ENCODE results near the gene MISP.
A peak's percentile ranks its signal among the peaks of the same experiment; 100 is the strongest.
"Not testable (repeated sequence)": the region's sequence is repeated elsewhere in the genome, so short reads cannot be mapped to it uniquely, and the experiment has no call there.

The MISP gene

DNA sequence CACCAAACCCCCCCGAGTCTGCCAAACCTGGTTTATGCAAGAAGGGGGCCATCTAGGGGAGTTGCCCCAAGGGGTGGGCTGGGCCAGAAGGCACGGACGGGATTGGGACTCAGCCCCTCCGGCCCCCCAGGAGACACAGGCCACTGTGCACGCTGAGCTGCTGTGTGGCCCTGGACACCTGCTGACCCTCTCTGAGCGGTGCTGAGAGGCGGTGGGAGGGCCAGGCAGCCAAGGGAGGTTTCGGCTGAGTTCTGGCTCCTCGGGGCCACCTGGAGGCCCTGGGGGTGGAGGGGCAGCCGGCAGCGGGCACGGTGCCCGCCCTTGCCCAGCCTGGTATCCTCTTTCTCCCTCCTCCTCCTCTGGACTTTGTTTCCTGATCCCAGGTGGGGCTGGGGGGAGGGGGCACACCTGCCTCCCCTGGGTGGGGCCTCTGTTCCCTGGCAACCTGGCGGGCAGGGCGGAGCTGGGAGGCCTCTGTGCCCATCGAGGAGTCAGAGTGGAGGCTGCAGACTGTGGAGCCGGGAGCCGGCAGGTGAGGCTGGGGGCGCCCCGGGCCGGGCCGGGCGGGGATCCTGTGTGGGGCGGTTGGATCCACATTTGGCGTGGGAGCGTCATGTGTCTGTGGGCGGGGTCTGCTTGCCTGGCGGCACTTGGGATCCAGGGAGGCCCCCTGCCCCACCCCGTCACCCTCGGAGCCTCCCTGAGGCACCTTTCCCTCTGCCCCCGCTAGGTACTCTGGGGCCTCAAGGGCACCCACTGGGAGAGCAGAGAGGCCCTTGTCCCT, at the start of gene MISP:
Gene MISP, plus strand, starts transcription at position 473 of the 784 bp plus-strand sequence. CDS start 5,835 bp downstream, outside the sequence.
- no peak for DNase-seq

DNA sequence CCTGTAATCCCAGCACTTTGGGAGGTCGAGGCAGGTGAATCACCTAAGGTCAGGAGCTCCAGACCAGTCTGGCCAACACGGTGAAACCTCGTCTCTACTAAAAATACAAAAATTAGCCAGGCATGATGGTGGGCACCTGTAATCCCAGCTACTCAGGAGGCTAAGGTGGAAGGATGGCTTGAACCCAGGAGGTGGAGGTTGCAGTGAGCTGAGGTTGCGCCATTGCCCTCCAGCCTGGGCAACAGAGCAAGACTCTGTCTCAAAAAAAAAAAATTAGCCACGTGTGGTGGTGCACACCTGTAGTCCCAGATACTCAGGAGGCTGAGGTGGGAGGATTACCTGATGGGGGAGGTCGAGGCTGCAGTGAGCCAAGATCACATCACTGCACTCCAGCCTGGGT, 48.1 kb upstream of the MISP start:
- not testable (repeated sequence) for DNase-seq

- no peak for DNase-seq
Observed at GRCh38 chr19:703329-703650, 47.6 kb upstream of the MISP start.

GRCh38 chr19:703651-704446, 47.1 kb upstream of the MISP start:
- DNase-seq = peak; percentile 61 to 76

- no peak for DNase-seq
Observed at GRCh38 chr19:704447-704741, 46.5 kb upstream of the MISP start.

DNA sequence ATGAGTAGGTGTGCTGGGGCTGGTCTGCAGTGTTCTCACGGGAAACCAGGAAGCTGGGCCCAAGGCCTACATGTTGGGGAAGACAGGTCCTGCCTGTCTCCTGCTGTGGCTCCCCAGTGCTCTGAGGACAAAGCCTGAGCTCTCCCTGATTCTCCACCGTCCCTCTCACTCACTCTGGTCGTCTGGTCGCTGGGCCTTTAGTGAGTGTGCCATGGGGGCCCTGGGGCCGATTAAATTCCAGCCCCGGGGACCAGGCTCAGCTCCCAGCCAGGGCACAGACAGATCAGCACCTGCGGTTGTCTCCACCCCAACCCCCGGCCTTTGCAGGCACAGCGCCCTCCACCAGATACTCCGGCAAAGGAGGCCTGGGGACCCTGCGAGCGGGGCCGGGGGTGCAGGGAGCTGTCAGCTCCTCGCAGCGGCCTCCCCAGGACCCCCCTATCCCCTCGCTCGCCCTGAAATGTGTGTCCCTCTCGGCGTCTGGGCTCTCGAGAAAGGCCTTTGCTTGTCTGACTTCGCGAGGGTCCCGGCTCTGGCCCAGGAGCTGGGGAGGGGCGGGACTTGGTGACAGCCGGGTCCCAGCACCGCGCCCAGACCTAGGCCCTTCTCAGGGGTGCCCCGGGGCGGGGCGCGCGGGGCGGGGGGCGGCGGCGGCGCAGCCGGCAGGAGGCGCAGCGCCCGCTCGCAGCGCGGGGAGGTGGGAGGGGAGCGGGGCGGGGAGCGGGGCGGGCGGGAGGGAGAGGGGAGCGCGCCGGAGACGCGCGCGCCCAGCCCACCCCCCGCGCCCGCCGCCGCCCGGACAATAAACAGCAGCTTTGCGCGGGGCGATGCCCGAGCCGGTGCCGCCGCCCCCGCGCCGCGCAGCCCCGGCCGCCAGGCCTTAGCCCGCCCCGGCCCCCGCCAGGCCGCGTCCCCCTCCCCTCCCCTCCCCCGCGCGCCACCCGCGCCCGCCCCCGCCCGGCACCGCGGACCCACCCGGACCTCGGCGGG, 42.5 kb upstream of the MISP start, which contains the start of gene PALM:
Gene PALM, plus strand, starts transcription at position 782 of the 990 bp plus-strand sequence. CDS start 212 bp downstream, outside the sequence.
- DNase-seq = no peak

GRCh38 chr19:709196-709964, 41.5 kb upstream of the MISP start:
- no peak for DNase-seq

GRCh38 chr19:709965-710571, 40.8 kb upstream of the MISP start:
- DNase-seq = no peak

- no peak for DNase-seq
Observed at GRCh38 chr19:710767-711166, 40.1 kb upstream of the MISP start.

DNA sequence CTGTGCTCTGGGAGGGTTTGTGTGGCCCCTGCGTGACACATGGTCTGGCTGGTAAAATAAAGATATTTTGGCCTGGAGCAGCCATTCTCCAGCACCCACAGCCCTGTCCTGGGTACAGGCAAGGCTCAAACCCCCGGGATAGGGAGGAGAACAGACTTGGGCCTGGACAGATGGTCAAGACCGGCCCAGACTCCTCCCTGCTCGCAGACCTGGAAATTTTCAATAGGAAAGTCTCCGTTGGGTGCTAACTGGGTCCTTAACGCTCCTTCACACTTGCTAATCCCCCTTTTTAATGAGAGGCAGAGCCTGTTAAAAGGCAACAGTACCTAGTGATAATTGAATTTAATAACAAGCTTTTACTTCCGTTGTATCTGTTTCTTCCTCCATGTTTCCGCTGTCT, 39.7 kb upstream of the MISP start:
- no peak for DNase-seq

DNA sequence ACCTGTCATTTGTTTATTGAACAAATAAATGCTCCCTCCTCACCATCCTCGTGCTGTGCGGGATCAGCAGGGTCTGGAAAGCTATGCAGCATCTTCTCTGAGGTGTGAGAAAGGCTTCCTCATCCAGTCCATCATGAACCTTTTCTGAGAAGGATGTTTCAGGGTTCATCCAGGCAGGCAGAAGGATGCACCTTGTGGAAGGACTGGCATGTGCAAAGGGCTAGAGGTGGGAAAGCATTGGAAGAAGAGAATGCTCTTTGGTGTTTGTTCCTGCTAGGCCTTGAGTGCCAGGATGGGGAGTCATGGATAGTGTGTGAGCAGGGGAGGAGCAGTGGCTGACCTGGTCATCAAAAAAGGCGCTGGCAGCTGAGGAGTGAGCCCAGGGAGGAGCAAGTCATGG, 35.6 kb upstream of the MISP start:
- no peak for DNase-seq

DNA sequence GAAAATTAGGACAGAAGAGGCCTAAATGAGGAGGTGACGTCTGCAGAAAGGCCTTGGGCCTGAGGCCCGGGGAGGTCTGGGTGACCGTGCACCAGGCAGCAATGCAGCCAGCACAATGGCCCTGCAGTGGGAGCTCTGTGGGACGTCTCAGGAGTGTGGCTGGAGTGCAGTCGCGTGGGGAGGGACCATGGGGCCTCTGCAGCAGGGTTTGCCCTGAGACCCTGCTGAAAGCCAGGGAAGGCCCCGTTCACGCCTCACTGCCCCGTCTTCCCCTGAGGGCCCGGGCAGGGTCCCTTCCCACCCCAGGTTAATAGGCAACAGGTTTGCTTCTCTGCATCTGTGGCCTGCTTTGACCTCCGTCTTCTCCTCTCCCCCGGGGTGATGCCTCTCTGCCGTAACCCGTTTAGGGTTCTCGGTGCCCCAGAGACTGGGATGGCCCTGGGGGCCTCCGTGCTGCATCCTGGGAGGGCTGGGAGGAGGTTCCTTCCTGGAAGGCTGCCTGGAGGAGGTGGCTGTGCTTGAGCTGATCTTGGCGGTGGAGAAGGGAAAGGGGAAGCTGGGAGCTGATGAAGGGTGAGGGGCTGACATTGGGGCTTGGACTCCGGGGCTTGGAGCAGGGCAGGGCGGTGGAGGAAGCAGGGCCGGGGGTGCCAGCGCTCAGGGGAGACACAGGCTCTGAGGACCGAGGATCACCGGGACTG, 32.5 kb upstream of the MISP start:
- DNase-seq = no peak

- DNase-seq = no peak
Observed at GRCh38 chr19:718991-719512, 31.9 kb upstream of the MISP start.

DNA sequence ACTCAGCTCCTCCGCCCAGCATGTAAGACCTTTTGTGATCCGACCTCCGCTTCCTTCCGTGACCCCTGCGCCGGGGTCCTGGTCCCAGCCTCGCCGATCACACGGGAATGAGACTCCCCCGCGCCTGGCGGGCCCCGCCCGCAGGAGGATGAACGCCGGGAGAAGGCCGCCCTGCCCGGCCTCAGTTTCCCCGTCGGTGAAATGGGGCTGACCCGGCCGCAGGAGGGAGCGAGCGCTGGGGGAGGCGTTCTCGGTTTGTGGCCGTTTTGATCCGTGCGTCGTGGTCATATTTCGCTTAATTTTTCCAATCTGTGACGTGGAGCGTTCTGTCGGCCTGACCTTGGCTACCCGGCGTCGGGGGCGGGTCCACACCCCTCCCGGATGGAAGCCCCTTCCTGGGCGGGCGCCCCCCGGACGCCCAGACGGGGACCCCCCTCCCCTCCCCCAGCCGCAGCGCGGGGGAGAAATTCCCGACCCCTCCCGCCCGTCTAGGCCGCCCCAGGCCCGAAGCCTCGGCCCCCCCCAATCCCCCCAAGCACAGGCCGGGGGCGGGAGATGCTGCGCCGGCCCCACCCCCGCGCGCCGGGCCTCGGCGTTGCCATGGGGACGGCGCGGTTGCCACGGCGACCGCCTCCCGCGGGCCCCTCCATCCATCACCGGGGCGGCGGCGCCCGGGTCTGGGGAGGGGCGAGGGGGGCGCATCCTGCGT, 31.1 kb upstream of the MISP start:
- peak in 1 of 2 donors; percentile 28 for DNase-seq

DNA sequence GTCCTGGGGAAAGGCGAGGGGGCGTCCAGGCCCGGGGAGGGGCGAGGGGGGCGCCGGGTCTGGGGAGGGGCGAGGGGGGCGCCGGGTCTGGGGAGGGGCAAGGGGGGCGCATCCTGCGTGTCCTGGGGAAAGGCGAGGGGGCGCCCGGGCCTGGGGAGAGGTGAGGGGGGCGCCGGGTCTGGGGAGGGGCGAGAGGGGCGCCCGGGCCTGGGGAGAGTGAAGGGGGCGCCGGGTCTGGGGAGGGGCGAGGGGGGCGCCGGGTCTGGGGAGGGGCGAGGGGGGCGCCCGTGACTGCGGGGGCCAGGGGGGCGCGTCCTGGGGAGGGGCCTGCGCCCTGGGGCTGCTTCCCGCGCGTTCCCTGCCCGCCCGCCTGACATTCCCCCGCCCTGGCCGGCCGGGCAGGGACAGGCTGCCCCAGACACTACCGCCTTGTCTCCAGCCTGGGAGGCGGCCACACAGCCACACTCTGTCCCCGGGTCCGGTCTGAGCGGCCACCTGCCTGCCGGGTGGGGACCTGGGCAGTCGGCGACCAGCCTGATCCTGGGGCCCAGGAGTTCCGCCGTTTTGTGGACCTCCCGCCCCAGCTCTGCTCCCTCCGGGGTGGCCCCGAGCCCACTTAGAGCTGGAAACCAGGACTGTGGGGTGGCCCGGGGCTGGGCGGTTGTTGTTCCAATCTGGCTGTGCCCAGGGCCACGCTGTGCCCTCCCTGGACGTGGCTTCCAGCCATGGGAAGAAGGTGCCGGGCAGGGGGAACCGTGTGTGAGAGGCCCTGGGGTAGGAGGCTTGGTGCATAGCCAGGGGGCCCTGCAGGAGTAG, 30.4 kb upstream of the MISP start:
- DNase-seq = no peak

- DNase-seq = no peak
Observed at GRCh38 chr19:722553-723101, 28.3 kb upstream of the MISP start.

GRCh38 chr19:723247-723646, 27.7 kb upstream of the MISP start:
- DNase-seq = no peak

DNA sequence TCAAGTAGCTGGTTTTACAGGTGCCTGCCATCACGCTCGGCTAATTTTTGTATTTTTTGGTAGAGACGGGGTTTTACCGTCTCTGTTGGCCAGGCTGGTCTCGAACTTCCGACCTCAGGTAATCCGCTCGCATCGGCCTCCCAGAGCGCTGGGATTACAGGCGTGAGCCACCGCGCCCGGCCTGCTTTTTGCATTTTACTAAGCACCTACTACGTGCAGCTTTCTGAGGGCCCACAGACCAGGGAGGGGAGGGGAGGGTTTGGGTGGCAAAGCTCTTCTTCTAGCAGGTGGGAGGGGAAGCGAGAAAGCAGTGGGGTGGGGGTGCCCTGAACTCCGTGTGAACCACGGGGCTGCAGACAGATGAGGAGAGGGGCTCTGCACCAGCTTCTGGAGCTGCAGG, 27.2 kb upstream of the MISP start:
- DNase-seq = no peak

- DNase-seq = no peak
Observed at GRCh38 chr19:725461-726089, 25.3 kb upstream of the MISP start.
